GM21515 (cell line): Measurements from ENCODE around the gene FAM47C.
"Not testable (repeated sequence)": the region's sequence is repeated elsewhere in the genome, so short reads cannot be mapped to it uniquely, and the experiment has no call there.

ENCODE experiments used
- ATAC-seq: cut with Tn5 transposase; IDR thresholded peaks from one replicate; pipeline ENCODE4 v1.9.1; 2021; ENCODE audit not compliant: unreplicated experiment

Gene FAM47C

DNA sequence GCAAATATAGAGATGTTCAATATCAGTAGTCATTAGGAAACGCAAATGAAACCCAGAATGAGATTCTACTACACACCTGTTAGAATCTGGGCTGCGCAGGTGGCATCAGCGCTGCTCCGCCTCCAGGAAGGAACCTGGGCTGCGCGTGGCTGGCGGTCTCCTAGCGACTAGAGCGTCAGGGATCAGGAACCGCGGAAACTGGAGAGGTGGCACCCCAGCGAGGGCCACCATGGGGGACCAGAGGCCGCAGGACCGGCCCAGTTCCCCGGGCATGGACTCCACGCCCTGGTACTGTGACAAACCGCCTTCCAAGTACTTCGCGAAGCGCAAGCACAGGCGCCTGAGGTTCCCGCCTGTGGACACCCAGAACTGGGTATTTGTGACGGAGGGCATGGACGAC is at the start of gene FAM47C:
FAM47C (plus strand) TSS at position 185 of the 400 bp plus-strand sequence; CDS start at position 230, 45 bp downstream.
- ATAC-seq, result not testable (repeated sequence)

DNA sequence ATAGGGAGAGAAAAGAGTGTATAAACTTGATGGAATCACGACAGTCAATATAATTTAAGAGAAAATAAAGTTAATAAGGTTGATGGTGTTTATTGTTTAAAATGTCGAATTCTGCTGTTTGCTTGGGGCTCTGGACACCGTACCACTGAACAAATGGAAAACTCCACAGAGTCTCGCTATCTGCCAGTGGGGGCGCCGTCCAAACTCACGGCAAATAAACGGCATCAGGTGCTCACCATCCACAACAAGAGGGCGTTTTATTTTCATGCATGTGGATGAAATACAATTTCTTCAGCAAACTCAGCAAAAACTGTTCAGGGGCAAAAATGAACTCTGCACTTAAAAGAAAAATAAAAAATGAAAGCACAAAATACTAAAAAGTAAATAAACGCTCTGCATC is 46.6 kb upstream of the FAM47C start:
- ATAC-seq, result no peak

DNA sequence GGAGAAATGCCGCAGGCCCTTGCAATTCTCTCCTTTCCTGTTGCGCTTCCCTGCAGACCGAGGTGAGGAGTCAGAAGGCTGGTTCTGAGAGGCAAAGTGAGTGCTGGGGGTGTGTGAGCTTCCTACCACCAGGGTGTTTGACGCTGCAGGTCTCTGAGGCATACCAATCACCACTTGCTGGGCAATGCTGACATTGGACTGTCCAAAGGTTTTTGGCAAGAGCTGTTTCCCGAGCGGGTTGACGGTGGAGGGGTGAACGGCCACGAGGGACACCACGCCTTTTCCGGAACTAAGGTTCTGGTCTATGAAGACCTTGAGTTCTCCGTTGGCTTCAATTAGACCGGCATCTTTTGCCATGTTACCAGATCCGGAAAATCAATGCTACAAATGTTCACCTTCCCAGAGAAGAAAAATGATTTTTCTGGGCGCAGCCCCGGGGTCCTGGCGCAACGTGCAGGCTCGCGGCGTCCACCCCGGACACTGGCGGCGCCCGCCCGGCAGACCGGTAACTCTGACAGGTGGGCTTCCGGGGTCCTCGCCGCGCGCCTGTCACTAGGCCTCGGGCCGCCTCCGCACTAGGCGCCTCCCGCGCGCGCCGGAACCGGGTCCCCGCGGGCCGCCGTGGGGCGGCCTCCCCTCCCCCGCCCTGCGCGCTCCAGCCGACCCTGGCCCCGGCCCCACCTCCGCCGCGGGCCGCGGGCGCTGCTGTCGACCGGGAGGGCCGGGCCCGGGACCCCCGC is 44.9 kb upstream of the FAM47C start:
- no peak for ATAC-seq

DNA sequence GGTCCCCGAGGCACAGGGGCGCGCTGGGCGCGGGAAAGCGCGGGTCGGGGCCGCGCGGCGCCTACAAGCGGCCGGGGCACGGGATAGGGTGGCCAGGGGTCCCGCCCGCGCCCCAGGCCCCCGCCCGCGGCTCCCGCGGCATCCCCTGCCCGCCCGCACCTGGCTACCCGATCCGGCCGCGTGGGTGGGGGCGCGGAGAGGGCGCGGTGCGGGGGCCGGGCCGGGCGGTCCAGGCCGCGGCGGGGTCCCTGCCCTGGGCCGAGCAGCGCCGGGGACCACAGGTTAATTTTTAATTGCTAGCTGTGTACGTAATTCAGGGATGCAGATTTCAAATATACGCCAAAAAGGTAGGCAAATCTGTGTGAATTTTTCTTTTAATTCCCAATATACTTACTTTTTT is 44.3 kb upstream of the FAM47C start:
- no peak for ATAC-seq

DNA sequence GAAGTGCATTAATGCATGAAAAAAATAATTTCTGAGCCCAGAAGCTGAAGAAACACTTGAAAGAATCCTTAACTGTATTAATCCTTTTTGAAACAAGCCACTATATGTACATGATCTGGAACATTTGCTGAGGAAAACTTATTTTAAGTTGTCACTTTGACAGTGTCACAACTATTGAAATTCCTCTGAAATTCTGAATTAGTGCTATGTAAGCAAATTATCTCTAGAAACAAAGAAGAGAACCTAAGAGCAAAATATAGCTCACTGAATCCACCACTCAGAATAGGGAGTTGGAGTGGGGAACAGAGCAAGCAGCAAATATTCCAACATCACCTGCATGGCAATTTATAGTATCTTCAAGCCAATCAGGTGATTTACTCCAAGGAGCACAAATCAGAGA is 34.6 kb upstream of the FAM47C start:
- ATAC-seq, result no peak

DNA sequence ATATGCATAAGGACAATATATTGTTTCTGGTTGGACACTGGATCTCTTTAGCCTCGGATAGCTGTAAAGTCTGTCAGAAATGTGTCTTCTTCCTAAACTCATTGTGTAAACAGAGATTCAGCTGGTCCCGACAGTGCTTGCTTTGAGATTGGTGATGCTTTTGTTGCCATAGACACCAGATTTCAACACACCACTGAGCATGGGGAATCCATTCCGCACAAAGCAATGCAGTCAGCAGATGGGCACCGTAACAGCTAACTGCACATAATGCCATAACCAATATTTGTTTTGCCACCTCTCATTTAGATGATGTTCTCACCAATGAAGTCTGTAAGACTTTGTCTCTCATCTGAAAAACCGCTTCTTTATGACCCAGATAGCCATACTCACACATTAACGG is 33.3 kb upstream of the FAM47C start:
- ATAC-seq, result no peak

DNA sequence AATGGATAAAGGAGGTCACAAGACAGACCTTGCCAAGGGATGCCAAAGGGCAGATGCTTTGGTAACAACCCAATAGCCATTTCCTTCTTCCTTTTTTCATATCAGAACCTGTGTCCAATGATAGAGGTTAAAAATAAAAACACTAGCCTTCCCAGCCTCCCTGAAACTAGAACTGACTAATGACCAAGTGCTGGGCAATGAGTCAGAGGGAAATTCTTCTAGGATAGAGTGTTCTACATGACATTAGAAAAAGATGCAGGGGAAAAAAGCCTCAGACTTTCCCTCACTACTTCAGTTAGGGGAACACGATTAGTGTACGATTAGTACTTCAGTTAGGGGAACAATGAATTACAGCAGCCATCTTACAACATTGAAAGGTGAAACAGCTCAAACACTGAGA is 29.3 kb upstream of the FAM47C start:
- no peak for ATAC-seq

DNA sequence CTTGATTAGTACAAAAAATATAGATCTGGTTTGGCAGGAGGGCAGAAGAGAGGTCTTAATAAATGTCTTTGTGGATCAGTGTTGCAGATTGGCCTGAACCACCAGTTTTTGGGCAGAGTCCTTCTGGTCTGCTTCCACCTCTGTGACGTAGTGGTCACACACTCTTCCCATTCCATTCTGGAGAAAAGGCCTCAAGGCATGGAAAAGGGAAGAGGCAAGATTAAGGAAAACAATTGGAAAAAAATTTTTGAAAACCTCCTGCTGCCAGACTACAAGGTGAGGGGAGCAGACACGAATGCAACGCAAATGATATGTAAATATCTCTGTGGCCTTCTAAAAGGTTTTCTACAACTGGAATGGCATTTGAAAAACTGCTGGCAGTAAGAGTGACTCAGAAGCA is 24.3 kb upstream of the FAM47C start:
- no peak for ATAC-seq

DNA sequence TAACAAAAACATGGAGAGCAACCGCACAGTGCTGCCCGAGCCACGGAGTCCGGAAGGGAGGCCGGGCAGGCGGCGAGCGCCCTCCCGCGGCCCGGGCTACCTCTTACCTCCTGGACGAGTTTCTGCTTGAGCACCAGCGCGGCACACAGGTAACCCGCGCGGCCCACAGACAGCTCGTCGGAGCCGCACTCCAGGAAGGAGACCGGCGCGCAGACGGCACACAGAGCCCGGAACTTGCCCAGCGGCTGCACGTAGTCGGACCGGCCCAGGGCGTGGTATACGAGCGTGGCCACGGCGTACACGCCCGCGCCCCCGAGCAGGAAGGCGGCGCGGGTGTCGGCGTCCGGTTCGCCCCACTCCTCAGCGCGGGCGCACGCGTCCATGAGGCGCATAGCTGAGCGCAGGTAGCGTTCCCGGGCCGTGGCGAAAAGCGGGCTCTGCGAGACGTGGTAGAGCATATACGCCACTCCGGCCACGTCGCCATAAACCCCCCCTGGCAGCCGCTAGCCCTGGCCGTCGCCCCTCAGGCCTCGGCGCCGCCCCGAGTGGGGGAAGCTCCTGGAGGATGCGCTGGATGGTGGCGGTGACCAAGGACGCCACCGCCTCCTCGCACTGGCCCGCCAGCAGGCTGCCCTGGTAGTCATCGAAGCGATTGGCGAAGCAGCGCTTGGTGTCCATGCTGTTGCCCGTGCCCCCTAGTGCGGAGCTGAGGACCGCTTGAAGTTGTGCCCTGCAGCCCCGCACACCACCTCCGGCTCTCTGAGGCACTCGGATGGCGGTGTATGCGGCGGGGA is 22.6 kb upstream of the FAM47C start:
- not testable (repeated sequence) for ATAC-seq

DNA sequence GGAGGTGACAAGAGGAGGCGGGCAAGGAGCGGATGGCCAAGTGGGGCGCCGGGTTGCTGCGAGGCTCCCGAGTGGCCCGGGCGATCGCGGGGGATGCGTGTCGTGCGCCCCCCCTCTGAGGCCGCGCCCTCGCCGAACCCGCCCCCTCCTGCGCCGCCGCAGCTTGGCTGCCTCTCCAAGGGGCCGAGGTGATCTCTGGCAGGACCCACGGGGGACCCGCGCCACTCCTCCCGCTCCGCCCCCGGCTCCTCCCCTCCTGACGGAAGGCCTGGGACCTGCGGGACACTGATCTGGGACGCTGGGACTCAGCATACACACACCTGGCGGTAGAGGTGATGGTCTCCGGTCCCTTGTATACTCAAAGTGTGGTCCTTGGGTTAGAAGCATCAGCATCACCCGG is 21.9 kb upstream of the FAM47C start:
- no peak for ATAC-seq

DNA sequence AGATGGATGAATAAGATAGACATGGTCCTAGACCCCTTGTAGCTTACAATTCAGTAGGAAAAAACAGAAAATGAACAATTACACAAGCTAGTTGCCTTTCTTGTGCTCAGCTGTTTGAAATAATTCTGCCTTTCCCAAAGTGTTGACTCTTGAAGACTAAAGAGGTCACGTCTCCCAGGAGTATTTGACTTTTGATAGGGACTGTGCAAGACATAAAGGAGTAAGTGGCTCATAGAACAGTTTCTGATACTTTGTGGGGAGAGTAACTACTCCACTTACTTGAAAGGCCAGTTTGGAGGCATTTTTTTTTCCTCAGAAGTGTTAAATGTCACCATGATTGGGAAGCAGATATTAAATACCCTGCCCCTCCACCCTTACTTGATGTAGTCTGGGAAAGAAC is 21.0 kb upstream of the FAM47C start:
- not testable (repeated sequence) for ATAC-seq

DNA sequence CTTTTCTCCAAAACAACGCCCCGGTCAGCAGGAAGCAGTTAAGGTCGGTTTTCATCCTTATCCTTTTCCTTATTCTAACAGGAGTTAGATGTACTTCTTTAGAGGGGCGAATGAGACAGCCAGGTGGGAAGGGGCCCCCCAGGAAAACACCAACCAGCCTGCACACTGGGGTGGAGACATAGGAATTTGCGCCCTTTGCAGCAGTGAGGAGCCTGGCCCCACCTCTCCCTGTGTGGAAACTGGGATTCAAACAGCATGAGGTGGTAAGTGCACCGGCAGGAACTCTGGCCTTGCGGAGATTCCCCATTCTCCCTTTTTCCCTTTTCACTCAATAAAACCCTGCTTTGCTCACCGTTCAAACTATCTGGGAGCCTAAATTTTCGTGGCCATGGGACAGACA is 8.0 kb upstream of the FAM47C start:
- no peak for ATAC-seq

DNA sequence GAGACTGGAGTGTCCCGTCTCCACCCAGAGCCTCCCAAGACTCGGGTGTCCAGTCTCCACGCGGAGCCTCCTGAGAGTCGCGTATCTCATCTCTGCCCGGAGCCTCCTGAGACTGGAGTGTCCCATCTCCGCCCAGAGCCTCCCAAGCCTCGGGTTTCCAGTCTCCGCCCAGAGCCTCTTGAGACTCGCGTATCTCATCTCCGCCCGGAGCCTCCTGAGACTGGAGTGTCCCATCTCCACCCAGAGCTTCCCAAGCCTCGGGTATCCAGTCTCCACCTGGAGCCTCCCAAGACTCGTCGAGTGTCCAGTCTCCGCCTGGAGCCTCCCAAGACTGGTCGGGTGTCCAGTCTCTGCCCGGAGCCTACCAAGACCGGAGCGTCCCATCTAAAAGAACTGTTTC is 2.3 kb downstream of the FAM47C start:
- no peak for ATAC-seq

DNA sequence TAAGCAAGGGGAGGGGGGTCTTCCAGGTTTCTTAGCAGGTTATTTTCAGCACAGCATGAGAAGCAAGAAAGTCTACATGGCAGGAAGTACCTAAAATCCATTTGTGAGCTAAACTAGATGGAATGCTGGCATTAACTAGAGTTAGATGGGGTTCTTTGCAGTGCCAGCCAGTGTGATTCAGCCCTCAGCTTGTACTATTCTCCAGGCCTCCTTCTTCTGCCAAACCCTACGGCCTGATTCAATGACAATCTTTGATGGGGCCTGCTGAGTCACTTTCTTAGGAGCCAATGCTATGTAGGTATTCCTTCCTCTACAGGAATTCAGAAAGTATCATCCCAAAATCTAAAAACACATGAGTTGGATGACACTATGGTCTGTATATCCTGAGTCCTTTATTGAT is 26.1 kb downstream of the FAM47C start:
- ATAC-seq, result not testable (repeated sequence)

DNA sequence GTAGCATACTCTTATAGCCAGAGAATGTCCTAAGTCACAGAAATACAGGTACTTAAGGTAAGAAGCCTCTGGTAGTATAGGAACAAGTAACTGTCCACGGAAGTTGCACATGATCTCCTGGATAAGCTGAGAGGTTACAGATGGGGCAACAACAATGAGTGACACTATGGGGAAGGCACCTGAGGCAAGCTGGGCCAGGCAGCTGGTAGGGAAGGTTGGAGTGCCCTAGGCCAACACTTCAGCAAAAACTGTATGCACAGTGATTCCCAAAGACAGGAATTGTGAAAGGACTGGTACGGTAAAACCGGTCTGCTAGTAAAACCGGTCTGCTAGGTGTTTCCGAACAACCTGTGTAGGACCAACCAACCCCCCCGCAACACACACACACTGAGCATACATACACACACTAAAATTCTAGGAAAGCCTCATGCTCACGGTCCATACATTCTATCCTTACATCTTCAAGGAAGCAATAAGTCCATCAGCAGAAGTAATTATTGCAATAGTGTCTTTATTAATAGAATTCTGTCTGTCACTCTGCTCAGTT is 28.6 kb downstream of the FAM47C start:
- not testable (repeated sequence) for ATAC-seq

DNA sequence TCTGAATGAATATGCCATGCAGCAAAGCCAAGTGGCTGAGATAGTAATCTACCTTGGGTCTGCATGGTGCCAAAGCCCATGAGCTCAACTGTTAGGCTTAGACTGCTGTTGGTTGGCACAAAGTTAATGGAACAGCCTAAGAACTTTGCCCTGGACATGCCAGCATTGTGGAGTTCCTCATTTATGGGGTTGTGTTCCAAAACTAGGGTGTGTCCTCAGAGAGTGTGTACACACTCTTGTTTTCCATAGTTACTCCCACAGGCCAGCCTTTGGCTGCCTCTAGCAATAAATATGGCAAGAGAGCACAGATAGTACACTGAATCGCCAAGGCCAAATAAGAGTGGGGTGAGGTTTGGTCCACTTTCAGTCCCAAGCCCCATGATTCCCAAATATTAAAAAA is 30.6 kb downstream of the FAM47C start:
- ATAC-seq, result not testable (repeated sequence)

DNA sequence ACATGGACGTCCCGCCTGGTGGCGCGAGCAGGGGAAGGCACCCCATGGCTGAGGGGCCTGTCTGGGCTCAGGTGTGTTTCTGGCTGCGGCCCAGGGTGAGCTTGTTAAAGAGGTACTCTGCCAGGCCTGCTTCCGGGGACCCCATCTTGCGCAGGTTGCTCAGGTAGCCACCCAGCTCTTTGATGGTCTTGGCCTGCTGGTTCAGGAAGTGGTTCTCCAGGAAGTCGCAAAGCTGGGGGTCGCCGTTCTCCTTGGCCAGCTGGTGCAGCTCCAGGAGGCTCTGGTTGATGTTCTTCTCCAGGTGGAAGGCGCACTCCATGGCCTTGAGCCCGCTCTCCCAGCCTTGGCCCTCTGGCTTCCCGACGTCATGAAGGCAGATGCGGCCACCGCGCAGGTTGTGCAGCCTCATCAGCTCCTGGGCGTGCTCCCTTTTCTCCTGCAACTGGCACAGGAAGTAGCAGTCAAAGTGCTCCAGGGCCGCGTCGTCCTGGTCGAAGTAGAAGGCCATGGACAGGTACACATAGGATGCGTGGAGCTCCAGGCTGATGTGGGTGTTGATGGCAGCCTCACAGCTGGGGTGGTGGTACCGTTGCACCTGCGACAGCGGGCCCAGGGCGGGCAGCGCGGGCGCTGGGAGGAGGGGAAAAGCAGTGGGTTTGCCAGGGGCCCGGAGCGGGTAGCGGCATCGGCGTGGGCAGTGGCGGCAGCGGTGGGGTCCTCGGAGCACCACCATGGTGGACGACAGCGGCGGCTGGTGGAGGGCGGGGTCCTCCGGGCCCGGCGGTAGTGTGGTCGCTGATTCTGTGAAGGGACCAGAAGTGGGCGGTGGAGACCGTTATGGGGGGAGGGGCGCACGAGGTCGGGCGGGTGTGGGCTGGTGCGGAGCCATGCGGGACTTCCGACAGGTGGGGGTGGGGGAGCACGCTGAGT is 35.1 kb downstream of the FAM47C start:
- not testable (repeated sequence) for ATAC-seq

DNA sequence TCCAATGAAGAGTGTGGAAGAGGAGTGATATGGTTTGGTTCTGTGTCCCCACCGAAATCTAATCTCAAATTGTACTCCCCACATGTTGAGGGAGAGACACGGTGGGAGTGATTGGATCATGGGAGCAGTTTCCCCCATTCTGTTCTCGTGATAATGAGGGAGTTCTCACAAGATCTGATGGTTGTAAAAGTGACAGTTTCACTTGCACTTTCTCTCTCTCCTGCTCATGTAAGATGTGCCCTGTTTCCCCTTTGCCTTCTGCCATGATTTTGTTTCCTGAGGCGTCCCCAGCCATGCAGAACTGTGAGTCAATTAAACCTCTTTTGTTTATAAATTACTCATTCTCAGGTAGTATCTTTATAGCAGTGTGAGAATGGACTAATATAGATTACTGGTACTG is 39.6 kb downstream of the FAM47C start:
- no peak for ATAC-seq

DNA sequence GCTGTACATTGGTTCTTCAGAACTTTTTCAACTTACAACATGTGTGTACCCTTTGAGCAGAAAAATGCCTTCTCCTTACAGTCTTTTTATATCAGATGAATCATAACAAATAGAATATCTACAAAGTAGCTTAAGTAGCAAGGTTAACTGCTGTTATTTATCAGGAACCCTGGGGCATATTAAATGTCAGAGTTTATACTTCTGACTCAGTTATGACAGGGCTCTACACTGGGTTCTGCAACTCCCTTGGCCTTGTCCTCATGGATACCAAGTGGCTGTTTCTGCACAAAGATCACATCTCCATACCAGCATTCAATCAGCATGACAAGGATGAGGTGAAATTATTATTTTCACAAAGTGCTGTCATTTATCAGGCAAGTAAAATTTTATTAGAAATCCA is 49.4 kb downstream of the FAM47C start:
- ATAC-seq, result not testable (repeated sequence)

DNA sequence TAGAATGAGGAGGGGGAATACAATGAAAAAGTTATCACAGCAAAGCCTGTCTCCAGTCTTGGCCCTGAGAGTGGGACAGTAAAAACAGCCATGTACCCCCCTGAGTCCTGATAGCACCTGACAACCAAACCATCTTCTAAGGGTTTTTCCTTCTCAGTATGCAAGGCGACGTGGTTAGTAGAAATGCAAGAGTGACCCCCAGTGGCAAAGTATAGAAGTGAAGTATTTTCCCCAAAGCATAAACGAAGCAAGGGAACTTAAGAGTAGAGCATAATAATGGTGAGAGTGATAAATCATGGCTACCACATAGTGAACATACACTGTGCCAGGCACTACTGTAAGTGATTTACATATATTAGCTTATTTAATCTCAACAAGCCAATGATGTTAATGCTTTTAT is 52.8 kb downstream of the FAM47C start:
- no peak for ATAC-seq
